ENCODE results near the gene KLHL30. TPM values are rescaled to one million over a fixed set of nuclear protein-coding genes. Genes with fewer than 3 reads are reported as not detected.

Gene KLHL30
- total and polyA plus RNA-seq, 2 experiments from 2014 or later: 0.07 TPM; not detected in 1

- no peaks in the 10 kb centered on the region for H3K36me3 ChIP-seq (ENCODE audit: insufficient read depth)
Observed at GRCh38 chr2:238158018-238158508, 19.6 kb downstream of the KLHL30 start.

GRCh38 chr2:238158509-238159070 is 20.1 kb downstream of the KLHL30 start, which contains the start of gene ERFE:
ERFE (plus strand) TSS chr2:238158970; CDS start chr2:238159008, 38 bp downstream.
- ATAC-seq: peak; percentile 42
- H3K4me3 Mint-ChIP-seq: peak within 1 kb of the TSS; percentile 76
- Histone ChIP-seq H4K20me1 (replicated peaks; ENCODE audit: insufficient read depth) (no peaks in the 10 kb centered on the region), H3K27me3 (ENCODE audit: insufficient read depth) (peaks cover 45% of the 10 kb centered on the region), H3K4me1 (ENCODE audit: insufficient read depth) (peaks cover 13% of the 10 kb centered on the region), H3K36me3 (ENCODE audit: insufficient read depth) (no peaks in the 10 kb centered on the region), H3K4me2 (peak within 1 kb of the TSS; percentile 86), H3K4me3 (peak within 1 kb of the TSS; percentile 87), H3K9me2 (ENCODE audit: insufficient read depth) (no peaks in the 10 kb centered on the region), H3K27ac (ENCODE audit: low read depth) (no peak within 1 kb of the TSS), H3K79me2 (replicated peaks; ENCODE audit: insufficient read depth) (no peaks in the 10 kb centered on the region), H2AFZ (peak within 1 kb of the TSS; percentile 93), H3F3A (replicated peaks; ENCODE audit: low read depth) (0 out of 2 replicates have a peak, but pooled peaks cover 8% of the 10 kb centered on the region)
- H3K9me3 Mint-ChIP-seq: peaks cover 3% of the 10 kb centered on the region; the same call in 1 of the 3 replicates
- H3K27ac Mint-ChIP-seq: no peak within 1 kb of the TSS
- peak; percentile 81 for DNase-seq (ENCODE audit: low spot score)
- H3K36me3 Mint-ChIP-seq (ENCODE audit: low read depth): no peaks in the 10 kb centered on the region
- peaks cover 49% of the 10 kb centered on the region for H3K27me3 Mint-ChIP-seq (ENCODE audit: insufficient read depth, low read depth, poor library complexity)
- peaks cover 14% of the 10 kb centered on the region for H3K4me1 Mint-ChIP-seq
- TF ChIP-seq JUNB (IDR thresholded peaks at IDR 0.05; ENCODE audit: unreplicated experiment): no peak
- peak in 1 of 2 experiments; percentile 59; a peak in 2 of 4 replicates for TF ChIP-seq CTCF (conservative IDR thresholded peaks at IDR 0.05; ENCODE audit: low read depth in 2 of 2)
- no peak for TF ChIP-seq EZH2phosphoT487 (IDR thresholded peaks at IDR 0.05; ENCODE audit: unreplicated experiment)
- TF ChIP-seq ZNF114 (CRISPR knock-in tag; IDR thresholded peaks at IDR 0.05): no peak
- no peak for TF ChIP-seq ZNF331 (CRISPR knock-in tag; IDR thresholded peaks at IDR 0.05; ENCODE audit: low read depth)
- no peak for TF ChIP-seq EZH2 (IDR thresholded peaks at IDR 0.05; ENCODE audit: low read depth, unreplicated experiment)

More at GRCh38 chr2:238158018-238158508, 19.6 kb downstream of the KLHL30 start:
- no peaks in the 10 kb centered on the region for H3K9me2 ChIP-seq (ENCODE audit: insufficient read depth)
- peaks cover 40% of the 10 kb centered on the region for H3K27me3 ChIP-seq (ENCODE audit: insufficient read depth)
- H3K27ac ChIP-seq (ENCODE audit: low read depth): no peak overlapping the region
- H3K4me1 ChIP-seq (ENCODE audit: insufficient read depth): peaks cover 13% of the 10 kb centered on the region
- 0 out of 2 replicates have a peak, but pooled peaks cover 8% of the 10 kb centered on the region for H3F3A ChIP-seq (replicated peaks; ENCODE audit: low read depth)
- H3K4me3 ChIP-seq: peak overlapping the region; percentile 87
- DNase-seq (ENCODE audit: low spot score): peak; percentile 64
- peak overlapping the region; percentile 76 for H3K4me3 Mint-ChIP-seq
- peak overlapping the region; percentile 93 for H2AFZ ChIP-seq
- no peaks in the 10 kb centered on the region for H4K20me1 ChIP-seq (replicated peaks; ENCODE audit: insufficient read depth)
- ATAC-seq: peak; percentile 41
- peak overlapping the region; percentile 85 for H3K4me2 ChIP-seq
- H3K27me3 Mint-ChIP-seq (ENCODE audit: insufficient read depth, low read depth, poor library complexity): peaks cover 44% of the 10 kb centered on the region
- H3K36me3 Mint-ChIP-seq (ENCODE audit: low read depth): no peaks in the 10 kb centered on the region
- no peaks in the 10 kb centered on the region for H3K79me2 ChIP-seq (replicated peaks; ENCODE audit: insufficient read depth)
- no peak overlapping the region for H3K27ac Mint-ChIP-seq
- H3K9me3 Mint-ChIP-seq: peaks cover 3% of the 10 kb centered on the region; the same call in 1 of the 3 replicates
- TF ChIP-seq STAT1 (IDR thresholded peaks at IDR 0.05; ENCODE audit: unreplicated experiment) (no peak), EZH2phosphoT487 (IDR thresholded peaks at IDR 0.05; ENCODE audit: unreplicated experiment) (no peak), CTCF (conservative IDR thresholded peaks at IDR 0.05; ENCODE audit: low read depth in 2 of 2) (no peak), ZNF114 (CRISPR knock-in tag; IDR thresholded peaks at IDR 0.05) (no peak)
- peaks cover 14% of the 10 kb centered on the region for H3K4me1 Mint-ChIP-seq
